ENCODE data around the gene ATP8A2. TPM values are rescaled to one million over a fixed set of nuclear protein-coding genes. Genes with fewer than 3 reads are reported as not detected.

Gene ATP8A2
- total RNA-seq, 1 experiment from 2014 or later: not detected

GRCh38 chr13:25783076-25783475, 411.3 kb downstream of the ATP8A2 start:
- no peak overlapping the region for H3K4me3 ChIP-seq (ENCODE audit: low read depth in 2 of 2, low read length in 2 of 2)
- no peak overlapping the region for H3K27ac ChIP-seq (ENCODE audit: low read length)
- ChIA-PET POLR2A (no interaction called here), CTCF (no interaction called here)
- DNase-seq (ENCODE audit: low read depth, low spot score) (no peak), ATAC-seq (no peak)
- H3K27me3 ChIP-seq (ENCODE audit: control insufficient read depth, insufficient read depth, low read length): no peaks in the 10 kb centered on the region
- no peak for TF ChIP-seq REST (IDR thresholded peaks at IDR 0.05; ENCODE audit: insufficient read depth in 1 of 2, low read depth in 2 of 2, low read length in 1 of 2)
- TF ChIP-seq SIN3A (IDR thresholded peaks at IDR 0.05; ENCODE audit: borderline replicate concordance, insufficient read depth, low read depth, low read length): no peak
- TF ChIP-seq CTCF (IDR thresholded peaks at IDR 0.05): no peak
- TF ChIP-seq POLR2AphosphoS5 (IDR thresholded peaks at IDR 0.05; ENCODE audit: low read depth, low read length): no peak
- no peak for TF ChIP-seq TCF7L2 (IDR thresholded peaks at IDR 0.05; ENCODE audit: low read depth, low read length)
- intact Hi-C loops (cut with micrococcal nuclease; ENCODE audit: unreplicated experiment) (no loop called here), in situ Hi-C loops (cut with HindIII; ENCODE audit: low pct_unique_long_range_greater_than_20kb, low sequenced_read_pairs) (no loop called here)
- H3K9me3 ChIP-seq (ENCODE audit: control insufficient read depth, insufficient read depth, low read depth, low read length): no peaks in the 10 kb centered on the region
- no peaks in the 10 kb centered on the region for H3K36me3 ChIP-seq (ENCODE audit: control insufficient read depth, insufficient read depth, low read length)
- BruUV-seq (replicated peaks): no TSS peak
- H3K4me1 ChIP-seq (ENCODE audit: control insufficient read depth, insufficient read depth, low read length): no peaks in the 10 kb centered on the region

DNA sequence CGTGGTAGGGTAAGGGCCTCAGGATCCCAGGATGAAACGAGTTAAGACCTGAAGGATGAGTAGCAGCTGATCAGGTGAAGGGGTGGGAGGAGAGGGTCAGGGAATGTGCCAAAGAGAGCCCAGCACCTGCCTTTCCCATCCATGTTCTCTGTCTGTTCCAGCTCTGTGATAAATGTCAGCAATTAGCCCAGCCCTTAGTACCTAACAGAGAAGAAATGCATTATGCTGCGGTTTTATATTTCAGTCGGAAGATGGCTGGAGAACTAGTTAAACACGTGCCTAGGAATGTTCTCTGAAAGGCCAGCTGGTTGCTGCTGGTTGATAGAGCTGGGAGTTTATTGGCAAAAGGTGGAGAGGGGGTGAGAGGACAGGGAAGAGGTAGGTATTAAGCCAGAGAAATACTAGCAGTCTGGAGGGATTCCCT, 411.8 kb downstream of the ATP8A2 start:
- H3K27me3 ChIP-seq (ENCODE audit: control insufficient read depth, insufficient read depth, low read length): no peaks in the 10 kb centered on the region
- BruUV-seq (replicated peaks): no TSS peak
- intact Hi-C loops (cut with micrococcal nuclease; ENCODE audit: unreplicated experiment): no loop called here
- H3K4me1 ChIP-seq (ENCODE audit: control insufficient read depth, insufficient read depth, low read length): no peaks in the 10 kb centered on the region
- H3K36me3 ChIP-seq (ENCODE audit: control insufficient read depth, insufficient read depth, low read length): no peaks in the 10 kb centered on the region
- in situ Hi-C loops (cut with HindIII; ENCODE audit: low pct_unique_long_range_greater_than_20kb, low sequenced_read_pairs): no loop called here
- no peaks in the 10 kb centered on the region for H3K9me3 ChIP-seq (ENCODE audit: control insufficient read depth, insufficient read depth, low read depth, low read length)
- no peak for ATAC-seq
- no peak overlapping the region for H3K4me3 ChIP-seq (ENCODE audit: low read depth in 2 of 2, low read length in 2 of 2)
- H3K27ac ChIP-seq (ENCODE audit: low read length): no peak overlapping the region
- ChIA-PET CTCF (no interaction called here), POLR2A (no interaction called here)
- TF ChIP-seq CTCF (IDR thresholded peaks at IDR 0.05) (no peak), REST (IDR thresholded peaks at IDR 0.05; ENCODE audit: insufficient read depth in 1 of 2, low read depth in 2 of 2, low read length in 1 of 2) (no peak), SIN3A (IDR thresholded peaks at IDR 0.05; ENCODE audit: borderline replicate concordance, insufficient read depth, low read depth, low read length) (no peak), POLR2AphosphoS5 (IDR thresholded peaks at IDR 0.05; ENCODE audit: low read depth, low read length) (no peak), TCF7L2 (IDR thresholded peaks at IDR 0.05; ENCODE audit: low read depth, low read length) (no peak)
- no peak for DNase-seq (ENCODE audit: low read depth, low spot score)

Measured in Panc1 (cell line).